Liver (tissue), 9 donors: ENCODE results near the gene FADS2. TPM values are rescaled to one million over a fixed set of nuclear protein-coding genes. Genes with fewer than 3 reads are reported as not detected.

Experiments used
- DNase-seq: peaks from one replicate; pipeline ENCODE4 v3.0.0-alpha.2; 2017; ENCODE audit warnings: low spot score
- H3K27ac ChIP-seq, 2 donors: one replicate each; pipeline ENCODE4 v1.7.0; 2013; ENCODE audit warnings: inconsistent platforms in 2 of 2, low read length in 2 of 2, control low read depth in 1 of 2, low read depth in 1 of 2, mild to moderate bottlenecking in 1 of 2
- H3K27me3 ChIP-seq, 4 donors: one replicate each; pipeline versions ENCODE4 v1.6.1 to v1.7.0; 2013; ENCODE audit warnings: low read length in 3 of 4, inconsistent platforms in 1 of 4, mild to moderate bottlenecking in 1 of 4, moderate library complexity in 1 of 4; ENCODE audit not compliant: control insufficient read depth in 4 of 4, insufficient read depth in 4 of 4
- H3K36me3 ChIP-seq, 4 donors: one replicate each; pipeline versions ENCODE4 v1.6.1 to v1.7.0; 2013; ENCODE audit warnings: low read length in 3 of 4, mild to moderate bottlenecking in 3 of 4, low read depth in 1 of 4, moderate library complexity in 1 of 4; ENCODE audit not compliant: control insufficient read depth in 4 of 4, insufficient read depth in 3 of 4
- H3K4me1 ChIP-seq, 4 donors: one replicate each; pipeline versions ENCODE4 v1.6.1 to v1.7.0; 2013; ENCODE audit warnings: low read length in 3 of 4, mild to moderate bottlenecking in 3 of 4, moderate library complexity in 1 of 4; ENCODE audit not compliant: control insufficient read depth in 4 of 4, insufficient read depth in 4 of 4
- H3K4me3 ChIP-seq, 3 donors: one replicate each; pipeline versions ENCODE4 v1.6.1 to v1.7.0; 2013; ENCODE audit warnings: low read length in 3 of 3, control low read depth in 1 of 3, low read depth in 1 of 3, mild to moderate bottlenecking in 1 of 3
- H3K9ac ChIP-seq, 2 donors: one replicate each; pipeline ENCODE4 v1.7.0; 2013; ENCODE audit warnings: low read length in 2 of 2, mild to moderate bottlenecking in 2 of 2, moderate library complexity in 2 of 2, control low read depth in 1 of 2, low read depth in 1 of 2
- H3K9me3 ChIP-seq, 4 donors: one replicate each; pipeline versions ENCODE4 v1.6.1 to v1.7.0; 2013; ENCODE audit warnings: low read length in 3 of 4; ENCODE audit not compliant: control insufficient read depth in 4 of 4
- EGR1 ChIP-seq, 2 donors: IDR thresholded peaks; 2 replicates each; pipeline ENCODE4 v1.6.1; 2016 to 2018; ENCODE audit warnings: antibody characterized with exemption in 2 of 2, low read depth in 2 of 2
- FOXA2 ChIP-seq: IDR thresholded peaks from 2 replicates; pipeline ENCODE4 v1.6.1; 2016; ENCODE audit warnings: antibody characterized with exemption
- GABPA ChIP-seq, 2 donors: IDR thresholded peaks in 1 of 2; conservative IDR thresholded peaks in 1 of 2; 2 replicates each; pipeline ENCODE4 v1.6.1; 2016; ENCODE audit warnings: antibody characterized with exemption in 2 of 2, mild to moderate bottlenecking in 1 of 2, moderate library complexity in 1 of 2
- HNF4A ChIP-seq, 2 donors: conservative IDR thresholded peaks; 2 replicates each; pipeline ENCODE4 v1.6.1; 2016; ENCODE audit warnings: antibody characterized with exemption in 2 of 2, mild to moderate bottlenecking in 2 of 2
- HNF4G ChIP-seq: IDR thresholded peaks from 2 replicates; pipeline ENCODE4 v1.6.1; 2016; ENCODE audit warnings: antibody characterized with exemption
- JUND ChIP-seq, 2 donors: IDR thresholded peaks; 2 replicates each; pipeline ENCODE4 v1.6.1; 2016; ENCODE audit warnings: antibody characterized with exemption in 2 of 2
- NR2F2 ChIP-seq: IDR thresholded peaks from 2 replicates; pipeline ENCODE4 v1.6.1; 2016; ENCODE audit warnings: antibody characterized with exemption
- RAD21 ChIP-seq, 2 donors: IDR thresholded peaks; 2 replicates each; pipeline ENCODE4 v1.6.1; 2016; ENCODE audit warnings: antibody characterized with exemption in 2 of 2, mild to moderate bottlenecking in 2 of 2
- TAF1 ChIP-seq: conservative IDR thresholded peaks from 2 replicates; pipeline ENCODE4 v1.6.1; 2016; ENCODE audit warnings: antibody characterized with exemption, mild to moderate bottlenecking
- YY1 ChIP-seq: IDR thresholded peaks from 2 replicates; pipeline ENCODE4 v1.6.1; 2016; ENCODE audit warnings: antibody characterized with exemption, mild to moderate bottlenecking
- WGBS: extraction: QIAGEN DNeasy Blood & Tissue Kit; methylation state at CpG from one replicate; pipeline ENCODE4 v1.1.7; 2013; 5-methylcytosine and 5-hydroxymethylcytosine counted together
- polyA plus RNA-seq, 2 donors: library from polyadenylated mRNA; stranded (reverse) in 1 of 2; unstranded in 1 of 2; fragments of 200-250 nt in 1 of 2; fragments of >200 nt in 1 of 2; fragmentation: Nextera tagmentation in 1 of 2; extraction: Ambion mirVana in 1 of 2; gene quantifications; one replicate each; pipeline versions ENCODE4 v1.2.1 to v1.2.3, GENCODE V29; 2013 to 2015
- total RNA-seq, 2 donors: library from RNA; depleted of rRNA; stranded (reverse); fragments of >200 nt; gene quantifications; one replicate each; pipeline ENCODE4 v1.2.3, GENCODE V29; 2014
- TF ChIP-seq, protein P1 (sequence below): IDR thresholded peaks from 2 replicates; pipeline ENCODE4 v1.6.1; 2016; ENCODE audit warnings: antibody characterized with exemption
- TF ChIP-seq, protein P2 (sequence below): IDR thresholded peaks from 2 replicates; pipeline ENCODE4 v1.6.1; 2016; ENCODE audit warnings: antibody characterized with exemption
- TF ChIP-seq, protein P3 (sequence below): IDR thresholded peaks from 2 replicates; pipeline ENCODE4 v1.6.1; 2016; ENCODE audit warnings: antibody characterized with exemption, mild to moderate bottlenecking
- donor health status: healthy.
- donor health status: healthy.
- donor health status: healthy.
- donor health status: healthy.
- donor health status: healthy.

FADS2 gene
- total and polyA plus RNA-seq, 4 donors: 2.8 to 281 (median 84.9) TPM

DNA sequence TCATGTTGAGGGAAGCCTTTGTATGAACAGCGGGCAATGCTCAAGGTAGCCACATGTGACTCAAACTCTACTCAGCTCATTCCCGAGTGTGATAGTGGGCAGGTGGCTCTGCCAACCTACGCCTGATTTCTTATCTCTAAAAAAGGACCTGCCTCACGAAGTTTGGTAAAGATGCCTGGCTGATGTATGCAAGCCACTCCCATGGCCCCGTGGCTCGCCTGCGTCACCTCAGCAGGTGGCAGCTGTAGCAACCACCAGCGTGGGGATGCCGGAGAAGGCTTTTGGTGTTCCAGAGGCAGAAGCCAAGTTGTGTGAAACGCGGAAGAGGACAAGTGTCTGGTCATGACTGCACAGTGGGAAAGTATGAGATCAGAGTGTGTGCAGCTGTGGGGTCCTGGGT lies 5.4 kb downstream of the FADS2 start:
- Histone ChIP-seq H3K4me3 (no peak overlapping the region), H3K4me1 (peaks cover 10 to 45% (median 41%) of the 10 kb centered on the region in 4 donors), H3K36me3 (peaks cover 0 to 3% (median under 1%) of the 10 kb centered on the region in 4 donors), H3K27me3 (no peaks in the 10 kb centered on the region), H3K9ac (no peak overlapping the region), H3K27ac (no peak overlapping the region), H3K9me3 (no peaks in the 10 kb centered on the region)
- no peak for DNase-seq
- 85% methylated on average over 11 of the region's 11 CpGs for WGBS
- TF ChIP-seq, protein P1, sequence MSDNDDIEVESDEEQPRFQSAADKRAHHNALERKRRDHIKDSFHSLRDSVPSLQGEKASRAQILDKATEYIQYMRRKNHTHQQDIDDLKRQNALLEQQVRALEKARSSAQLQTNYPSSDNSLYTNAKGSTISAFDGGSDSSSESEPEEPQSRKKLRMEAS: no peak
- no peak for TF ChIP-seq HNF4G
- TF ChIP-seq TAF1: no peak
- TF ChIP-seq NR2F2: no peak
- TF ChIP-seq RAD21 (IDR thresholded peaks at IDR 0.05): no peak
- no peak for TF ChIP-seq EGR1 (IDR thresholded peaks at IDR 0.05; ENCODE audit: low read depth in 2 of 2)
- TF ChIP-seq, protein P2, sequence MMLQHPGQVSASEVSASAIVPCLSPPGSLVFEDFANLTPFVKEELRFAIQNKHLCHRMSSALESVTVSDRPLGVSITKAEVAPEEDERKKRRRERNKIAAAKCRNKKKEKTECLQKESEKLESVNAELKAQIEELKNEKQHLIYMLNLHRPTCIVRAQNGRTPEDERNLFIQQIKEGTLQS: no peak
- no peak for TF ChIP-seq GABPA (IDR thresholded peaks at IDR 0.05 in 1 of 2, conservative IDR thresholded peaks at IDR 0.05 in 1 of 2)

DNA sequence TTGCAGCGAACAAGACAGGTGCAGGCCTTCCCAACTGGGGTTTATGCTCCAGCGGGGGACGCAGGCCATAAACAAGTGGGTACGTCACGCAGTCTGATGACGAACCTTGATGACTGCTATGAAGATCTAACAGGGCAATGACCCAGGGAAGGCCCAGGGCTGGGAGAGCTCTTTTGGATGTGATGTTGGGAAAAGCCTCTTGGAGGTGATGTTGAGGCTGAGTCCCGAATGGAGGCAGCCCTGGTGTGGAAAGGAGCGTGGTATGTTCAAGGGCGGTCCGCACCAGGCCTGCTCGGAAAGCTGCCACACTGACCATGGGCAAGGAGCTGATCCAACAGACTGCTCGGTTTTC lies 5.8 kb downstream of the FADS2 start:
- Histone ChIP-seq H3K4me3 (no peak overlapping the region), H3K4me1 (peaks cover 8 to 41% (median 38%) of the 10 kb centered on the region in 4 donors), H3K36me3 (peaks cover 0 to 5% (median under 1%) of the 10 kb centered on the region in 4 donors), H3K27ac (no peak overlapping the region), H3K9me3 (no peaks in the 10 kb centered on the region), H3K9ac (no peak overlapping the region), H3K27me3 (no peaks in the 10 kb centered on the region)
- WGBS: 95% methylated on average over 12 of the region's 12 CpGs
- TF ChIP-seq, protein P1: no peak
- no peak for TF ChIP-seq GABPA (IDR thresholded peaks at IDR 0.05 in 1 of 2, conservative IDR thresholded peaks at IDR 0.05 in 1 of 2)
- DNase-seq: no peak

DNA sequence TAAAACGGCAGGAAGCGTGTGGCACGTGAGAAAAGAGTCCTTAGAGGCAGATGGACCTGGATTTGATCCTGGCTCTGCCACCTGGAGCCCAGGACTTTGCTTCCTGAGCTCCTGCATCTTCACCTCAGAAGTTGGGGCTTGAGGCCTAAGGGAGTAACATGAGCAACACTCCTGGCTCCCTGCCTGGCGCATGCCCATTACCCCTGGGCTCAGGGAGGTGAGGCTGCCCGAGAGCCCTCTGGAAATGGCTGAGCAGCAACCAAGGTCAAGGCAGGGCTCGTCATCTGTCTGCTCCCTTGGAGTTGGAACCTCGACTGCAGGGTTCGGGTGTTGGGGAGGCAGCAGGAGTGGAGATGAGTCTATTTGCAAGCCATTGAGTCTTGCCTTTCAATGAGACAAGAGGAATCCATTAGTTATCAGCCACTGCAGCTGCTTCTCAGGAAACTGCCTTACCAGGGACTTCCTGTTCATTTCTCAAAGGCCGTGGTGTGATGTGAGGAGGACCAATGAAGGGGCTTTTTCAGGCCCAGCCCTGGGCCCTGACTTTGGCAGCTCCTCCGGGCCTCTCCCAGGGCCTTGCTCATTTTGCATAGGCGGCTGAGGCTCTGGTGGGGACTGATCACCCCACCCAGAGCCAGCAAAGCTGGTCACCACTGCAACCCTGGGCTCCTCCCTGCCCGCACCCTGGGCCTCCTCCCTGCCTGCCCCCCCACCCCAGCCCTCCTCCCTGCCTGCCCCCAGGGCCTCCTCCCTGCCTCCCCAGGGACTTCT lies 6.4 kb downstream of the FADS2 start:
- Histone ChIP-seq H3K4me1 (peaks cover 6 to 35% (median 33%) of the 10 kb centered on the region in 4 donors), H3K36me3 (peaks cover 0 to 5% (median under 1%) of the 10 kb centered on the region in 4 donors), H3K27ac (peak overlapping the region in 1 of 2 donors; percentile 49), H3K9ac (no peak overlapping the region), H3K27me3 (no peaks in the 10 kb centered on the region), H3K4me3 (no peak overlapping the region), H3K9me3 (no peaks in the 10 kb centered on the region)
- peak; percentile 82 for DNase-seq
- no peak for TF ChIP-seq JUND (IDR thresholded peaks at IDR 0.05)
- TF ChIP-seq YY1: no peak
- TF ChIP-seq, protein P3, sequence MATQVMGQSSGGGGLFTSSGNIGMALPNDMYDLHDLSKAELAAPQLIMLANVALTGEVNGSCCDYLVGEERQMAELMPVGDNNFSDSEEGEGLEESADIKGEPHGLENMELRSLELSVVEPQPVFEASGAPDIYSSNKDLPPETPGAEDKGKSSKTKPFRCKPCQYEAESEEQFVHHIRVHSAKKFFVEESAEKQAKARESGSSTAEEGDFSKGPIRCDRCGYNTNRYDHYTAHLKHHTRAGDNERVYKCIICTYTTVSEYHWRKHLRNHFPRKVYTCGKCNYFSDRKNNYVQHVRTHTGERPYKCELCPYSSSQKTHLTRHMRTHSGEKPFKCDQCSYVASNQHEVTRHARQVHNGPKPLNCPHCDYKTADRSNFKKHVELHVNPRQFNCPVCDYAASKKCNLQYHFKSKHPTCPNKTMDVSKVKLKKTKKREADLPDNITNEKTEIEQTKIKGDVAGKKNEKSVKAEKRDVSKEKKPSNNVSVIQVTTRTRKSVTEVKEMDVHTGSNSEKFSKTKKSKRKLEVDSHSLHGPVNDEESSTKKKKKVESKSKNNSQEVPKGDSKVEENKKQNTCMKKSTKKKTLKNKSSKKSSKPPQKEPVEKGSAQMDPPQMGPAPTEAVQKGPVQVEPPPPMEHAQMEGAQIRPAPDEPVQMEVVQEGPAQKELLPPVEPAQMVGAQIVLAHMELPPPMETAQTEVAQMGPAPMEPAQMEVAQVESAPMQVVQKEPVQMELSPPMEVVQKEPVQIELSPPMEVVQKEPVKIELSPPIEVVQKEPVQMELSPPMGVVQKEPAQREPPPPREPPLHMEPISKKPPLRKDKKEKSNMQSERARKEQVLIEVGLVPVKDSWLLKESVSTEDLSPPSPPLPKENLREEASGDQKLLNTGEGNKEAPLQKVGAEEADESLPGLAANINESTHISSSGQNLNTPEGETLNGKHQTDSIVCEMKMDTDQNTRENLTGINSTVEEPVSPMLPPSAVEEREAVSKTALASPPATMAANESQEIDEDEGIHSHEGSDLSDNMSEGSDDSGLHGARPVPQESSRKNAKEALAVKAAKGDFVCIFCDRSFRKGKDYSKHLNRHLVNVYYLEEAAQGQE: no peak
- TF ChIP-seq FOXA2: no peak
- no peak for TF ChIP-seq NR2F2
- no peak for TF ChIP-seq RAD21 (IDR thresholded peaks at IDR 0.05)
- no peak for TF ChIP-seq GABPA (IDR thresholded peaks at IDR 0.05 in 1 of 2, conservative IDR thresholded peaks at IDR 0.05 in 1 of 2)
- no peak for TF ChIP-seq HNF4A (conservative IDR thresholded peaks at IDR 0.05)
- 68% methylated on average over 12 of the region's 12 CpGs for WGBS
